ENCODE measurements around the gene RSPO1.
"Not testable (repeated sequence)": the region's sequence is repeated elsewhere in the genome, so short reads cannot be mapped to it uniquely, and the experiment has no call there.

The RSPO1 gene

GRCh38 chr1:37634244-37634991, at the start of gene RSPO1:
Gene RSPO1, minus strand, starts transcription at chr1:37634892. Its CDS starts 5,231 bp downstream, at chr1:37629661.
- no peak for TF ChIP-seq CTCF (IDR thresholded peaks at IDR 0.05; ENCODE audit: insufficient read depth, missing control alignments)
- peak; percentile 92 for DNase-seq (ENCODE audit: insufficient read length, low spot score)
- FAIRE-seq, result no peak

- not testable (repeated sequence) for DNase-seq (ENCODE audit: insufficient read length, low spot score); FAIRE-seq
Measured at GRCh38 chr1:37684182-37684581, 49.5 kb upstream of the RSPO1 start.

- TF ChIP-seq CTCF (IDR thresholded peaks at IDR 0.05; ENCODE audit: insufficient read depth, missing control alignments), result peak; percentile 92
Measured at GRCh38 chr1:37682334-37682987, 47.8 kb upstream of the RSPO1 start.

GRCh38 chr1:37680933-37681332, 46.2 kb upstream of the RSPO1 start:
- DNase-seq (ENCODE audit: insufficient read length, low spot score) (no peak), FAIRE-seq (no peak)
- no peak for TF ChIP-seq CTCF (IDR thresholded peaks at IDR 0.05; ENCODE audit: insufficient read depth, missing control alignments)

More at GRCh38 chr1:37682334-37682987, 47.8 kb upstream of the RSPO1 start:
- DNase-seq (ENCODE audit: insufficient read length, low spot score) (peak; percentile 51), FAIRE-seq (peak; percentile 16)

GRCh38 chr1:37677808-37678207, 43.1 kb upstream of the RSPO1 start:
- FAIRE-seq, result no peak
- DNase-seq (ENCODE audit: insufficient read length, low spot score), result no peak
- TF ChIP-seq CTCF (IDR thresholded peaks at IDR 0.05; ENCODE audit: insufficient read depth, missing control alignments), result no peak

GRCh38 chr1:37677143-37677439, 42.4 kb upstream of the RSPO1 start:
- no peak for TF ChIP-seq CTCF (IDR thresholded peaks at IDR 0.05; ENCODE audit: insufficient read depth, missing control alignments)
- DNase-seq (ENCODE audit: insufficient read length, low spot score) (no peak), FAIRE-seq (no peak)

- no peak for TF ChIP-seq CTCF (IDR thresholded peaks at IDR 0.05; ENCODE audit: insufficient read depth, missing control alignments)
- FAIRE-seq (no peak), DNase-seq (ENCODE audit: insufficient read length, low spot score) (no peak)
Measured at GRCh38 chr1:37676281-37677142, 41.8 kb upstream of the RSPO1 start.

Data from D721Med (cell line).